Raji (cell line): Measurements from ENCODE around the gene SNAP29.

Source experiments
- POLR2A ChIP-seq: IDR thresholded peaks from 2 replicates; pipeline ENCODE4 v1.6.1; 2011; ENCODE audit warnings: low read depth, low read length, control low read depth; ENCODE audit not compliant: insufficient read depth

The SNAP29 gene

GRCh38 chr22:20859615-20860014 is 808 bp downstream of the SNAP29 start:
- TF ChIP-seq POLR2A: no peak

GRCh38 chr22:20862540-20862939 is 3.7 kb downstream of the SNAP29 start:
- TF ChIP-seq POLR2A: no peak

- no peak for TF ChIP-seq POLR2A
These were observed 4.6 kb downstream of the SNAP29 start for GRCh38 chr22:20863366-20863765.

GRCh38 chr22:20864186-20864908 is 5.5 kb downstream of the SNAP29 start:
- no peak for TF ChIP-seq POLR2A

- no peak for TF ChIP-seq POLR2A
These were observed 6.5 kb downstream of the SNAP29 start for GRCh38 chr22:20865331-20865730.

GRCh38 chr22:20865875-20866445 is 7.2 kb downstream of the SNAP29 start:
- TF ChIP-seq POLR2A: no peak

GRCh38 chr22:20866736-20867135 is 7.9 kb downstream of the SNAP29 start:
- no peak for TF ChIP-seq POLR2A

- TF ChIP-seq POLR2A: no peak
These were observed 8.6 kb downstream of the SNAP29 start for GRCh38 chr22:20867179-20868024.

GRCh38 chr22:20868025-20868962 is 9.5 kb downstream of the SNAP29 start:
- TF ChIP-seq POLR2A: no peak

- TF ChIP-seq POLR2A: no peak
These were observed 10.4 kb downstream of the SNAP29 start for GRCh38 chr22:20869234-20869633.

- no peak for TF ChIP-seq POLR2A
These were observed 14.4 kb downstream of the SNAP29 start for GRCh38 chr22:20873214-20873613.

GRCh38 chr22:20875296-20875695 is 16.5 kb downstream of the SNAP29 start:
- TF ChIP-seq POLR2A: no peak

GRCh38 chr22:20877715-20878114 is 18.9 kb downstream of the SNAP29 start:
- TF ChIP-seq POLR2A: no peak

GRCh38 chr22:20881231-20881630 is 22.4 kb downstream of the SNAP29 start:
- TF ChIP-seq POLR2A: no peak

- no peak for TF ChIP-seq POLR2A
These were observed 23.3 kb downstream of the SNAP29 start for GRCh38 chr22:20881869-20882815.
